H1 (cell line): ENCODE measurements around the gene CLN6. TPM values are rescaled to one million over a fixed set of nuclear protein-coding genes. Genes with fewer than 3 reads are reported as not detected.
A peak's percentile ranks its signal among the peaks of the same experiment; 100 is the strongest.

Experiments used
- CTCF ChIA-PET: fragments of 300-600 bp; sonication (Branson Sonifier 250); formaldehyde crosslinking; loops from one replicate; lab custom pipeline; 2021; ENCODE audit not compliant: partially characterized antibody; lab: Charles Lee
- POLR2A ChIA-PET: fragments of 300-600 bp; sonication (Branson Sonifier 250); formaldehyde crosslinking; loops from one replicate; lab custom pipeline; 2021; ENCODE audit warnings: inconsistent platforms; ENCODE audit not compliant: partially characterized antibody; lab: Charles Lee
- DNase-seq, 2 experiments: peaks; one replicate each; pipeline versions ENCODE4 v3.0.0 to v3.0.0-alpha.2; 2010 to 2022; ENCODE audit warnings: low spot score in 2 of 2, low read depth in 1 of 2, mixed read lengths in 1 of 2
- FAIRE-seq: peaks from 2 replicates; lab custom pipeline; 2011; peaks lifted over from hg19 to GRCh38; lab: Jason Lieb, UNC
- H2AFZ ChIP-seq: 2 replicates; pipeline ENCODE4 v1.8.1; 2012; ENCODE audit warnings: low read length, inconsistent platforms
- H2AK5ac ChIP-seq: 2 replicates; pipeline ENCODE4 v1.6.1; 2013; ENCODE audit warnings: low read depth, low read length
- H2BK120ac ChIP-seq: replicated peaks from 2 replicates; pipeline ENCODE3; 2013; ENCODE audit warnings: low read depth, low read length, inconsistent platforms
- H2BK12ac ChIP-seq: 2 replicates; pipeline ENCODE4 v1.6.1; 2013; ENCODE audit warnings: low read depth, low read length
- H2BK15ac ChIP-seq: 2 replicates; pipeline ENCODE4 v1.6.1; 2013; ENCODE audit warnings: low read length
- H2BK20ac ChIP-seq: 2 replicates; pipeline ENCODE4 v1.6.1; 2013; ENCODE audit warnings: low read length
- H2BK5ac ChIP-seq: 2 replicates; pipeline ENCODE4 v1.6.1; 2013; ENCODE audit warnings: low read depth, low read length
- H3K14ac ChIP-seq: 2 replicates; pipeline ENCODE4 v1.6.1; 2013; ENCODE audit warnings: inconsistent platforms; ENCODE audit not compliant: insufficient read length
- H3K18ac ChIP-seq: 2 replicates; pipeline ENCODE4 v1.6.1; 2013; ENCODE audit warnings: low read length; ENCODE audit errors: extremely low read depth
- H3K23ac ChIP-seq: 2 replicates; pipeline ENCODE4 v1.6.1; 2013; ENCODE audit warnings: inconsistent platforms; ENCODE audit not compliant: insufficient read length
- H3K23me2 ChIP-seq: 2 replicates; pipeline ENCODE4 v1.6.1; 2013; ENCODE audit warnings: low read depth, low read length
- H3K27ac ChIP-seq: 2 replicates; pipeline ENCODE4 v1.6.1; 2011; ENCODE audit warnings: low read depth, low read length, inconsistent platforms
- H3K27me3 ChIP-seq, 4 experiments: replicated peaks in 1 of 4; 1 replicate in 1 of 4; 2 replicates in 3 of 4; pipeline versions ENCODE4 v1.6.1 to v1.8.1; 2011 to 2013; ENCODE audit warnings: low read length in 3 of 4, mild to moderate bottlenecking in 3 of 4, inconsistent platforms in 2 of 4, mixed read lengths in 2 of 4, moderate library complexity in 1 of 4; ENCODE audit not compliant: control insufficient read depth in 3 of 4, insufficient read depth in 3 of 4; ENCODE audit errors: extremely low read depth in 1 of 4
- H3K36me3 ChIP-seq, 4 experiments: 2 replicates each; pipeline versions ENCODE4 v1.6.1 to v1.8.1; 2011 to 2013; ENCODE audit warnings: mild to moderate bottlenecking in 4 of 4, low read length in 3 of 4, moderate library complexity in 2 of 4, control low read depth in 1 of 4, inconsistent platforms in 1 of 4; ENCODE audit not compliant: insufficient read depth in 4 of 4, control insufficient read depth in 2 of 4
- H3K4ac ChIP-seq: replicated peaks from 2 replicates; pipeline ENCODE3; 2013; ENCODE audit warnings: low read length, low read depth, mixed read lengths, inconsistent platforms; ENCODE audit not compliant: insufficient read length
- H3K4me1 ChIP-seq, 4 experiments: replicated peaks in 1 of 4; 1 replicate in 1 of 4; 2 replicates in 3 of 4; pipeline versions ENCODE4 v1.6.1 to v1.8.1; 2011 to 2013; ENCODE audit warnings: low read length in 3 of 4, inconsistent platforms in 2 of 4, mixed read lengths in 1 of 4; ENCODE audit not compliant: insufficient read depth in 4 of 4, control insufficient read depth in 3 of 4
- H3K4me2 ChIP-seq, 2 experiments: 2 replicates each; pipeline versions ENCODE4 v1.6.1 to v1.8.1; 2011 to 2013; ENCODE audit warnings: low read depth in 2 of 2, low read length in 2 of 2, control low read depth in 1 of 2, inconsistent platforms in 1 of 2, mild to moderate bottlenecking in 1 of 2; ENCODE audit not compliant: insufficient read depth in 1 of 2
- H3K4me3 ChIP-seq, 4 experiments: fragments of 200-600, 300-600 bp in 1 of 4; sonication (generic), shearing (Covaris generic), sonication (Bioruptor Twin) in 1 of 4; 2 replicates each; pipeline versions ENCODE4 v1.5.1 to v1.8.1; 2011 to 2016; ENCODE audit warnings: low read length in 4 of 4, low read depth in 3 of 4, control low read depth in 2 of 4, inconsistent platforms in 2 of 4, mild to moderate bottlenecking in 2 of 4, mixed read lengths in 1 of 4, moderate library complexity in 1 of 4; ENCODE audit not compliant: insufficient read depth in 2 of 4; ENCODE audit errors: extremely low read depth in 1 of 4
- H3K56ac ChIP-seq: replicated peaks from 2 replicates; pipeline ENCODE3; 2013; ENCODE audit warnings: low read depth, mild to moderate bottlenecking, mixed read lengths, low read length, inconsistent platforms; ENCODE audit not compliant: insufficient read length
- H3K79me1 ChIP-seq: 2 replicates; pipeline ENCODE4 v1.6.1; 2013; ENCODE audit warnings: low read depth, low read length, control low read depth
- H3K79me2 ChIP-seq, 2 experiments: 2 replicates each; pipeline versions ENCODE4 v1.6.1 to v1.8.1; 2012 to 2013; ENCODE audit warnings: low read length in 2 of 2, mild to moderate bottlenecking in 2 of 2, inconsistent platforms in 1 of 2; ENCODE audit not compliant: insufficient read depth in 2 of 2, control insufficient read depth in 1 of 2
- H3K9ac ChIP-seq, 4 experiments: replicated peaks in 1 of 4; 1 replicate in 1 of 4; 2 replicates in 3 of 4; pipeline versions ENCODE4 v1.6.1 to v1.8.1; 2011 to 2013; ENCODE audit warnings: low read depth in 3 of 4, low read length in 3 of 4, control low read depth in 2 of 4, mild to moderate bottlenecking in 2 of 4, moderate library complexity in 2 of 4, inconsistent platforms in 1 of 4; ENCODE audit errors: extremely low read depth in 1 of 4
- H3K9me3 ChIP-seq, 2 experiments: 2 replicates each; pipeline versions ENCODE4 v1.6.1 to v1.8.1; 2012 to 2013; ENCODE audit warnings: mild to moderate bottlenecking in 2 of 2, moderate library complexity in 2 of 2, control low read depth in 1 of 2, inconsistent platforms in 1 of 2, low read depth in 1 of 2, low read length in 1 of 2, mixed read lengths in 1 of 2; ENCODE audit not compliant: insufficient read depth in 2 of 2
- H4K20me1 ChIP-seq, 2 experiments: replicated peaks in 1 of 2; 2 replicates each; pipeline versions ENCODE3 to v1.8.1; 2011 to 2013; ENCODE audit warnings: inconsistent platforms in 2 of 2, low read length in 2 of 2, mild to moderate bottlenecking in 1 of 2; ENCODE audit not compliant: insufficient read depth in 2 of 2, control insufficient read depth in 1 of 2
- H4K5ac ChIP-seq: 2 replicates; pipeline ENCODE4 v1.6.1; 2013; ENCODE audit warnings: low read length, low read depth, mixed read lengths, inconsistent platforms; ENCODE audit not compliant: insufficient read length
- H4K8ac ChIP-seq: 2 replicates; pipeline ENCODE4 v1.8.0; 2013; ENCODE audit warnings: mild to moderate bottlenecking, moderate library complexity, low read length, inconsistent platforms; ENCODE audit not compliant: insufficient read depth; ENCODE audit errors: extremely low read depth
- H4K91ac ChIP-seq: replicated peaks from 2 replicates; pipeline ENCODE3; 2013; ENCODE audit warnings: low read length, mixed read lengths, inconsistent platforms; ENCODE audit not compliant: insufficient read length
- EGR1 ChIP-seq: IDR thresholded peaks from 2 replicates; pipeline ENCODE4 v1.6.1; 2011; ENCODE audit warnings: low read depth, low read length, borderline replicate concordance
- WGBS, 2 experiments: shearing (Covaris generic) in 1 of 2; methylation state at CpG; one replicate each; pipeline versions ENCODE4 v1.1.6 to v1.1.7; 2013 to 2015; ENCODE audit warnings: low lambda C conversion rate in 2 of 2, mixed read lengths in 2 of 2, inconsistent platforms in 1 of 2, low coverage in 1 of 2, missing lambda C conversion rate in 1 of 2; ENCODE audit not compliant: insufficient replicate concordance in 2 of 2, insufficient coverage in 1 of 2, insufficient read length in 1 of 2; ENCODE audit errors: extremely low coverage in 1 of 2, missing lambda C conversion rate in 1 of 2; 5-methylcytosine and 5-hydroxymethylcytosine counted together
- polyA plus RNA-seq, 7 experiments: library from polyadenylated mRNA; depleted of rRNA in 3 of 7; stranded (reverse) in 5 of 7; unstranded in 2 of 7; fragments of >200 nt in 5 of 7; fragments of 200-250 nt in 2 of 7; gene quantifications; 1 replicate in 5 of 7; 2 replicates in 1 of 7; 4 replicates in 1 of 7; pipeline versions ENCODE4 v1.2.1 to v1.2.3, GENCODE V29; 2011 to 2013; ENCODE audit warnings: missing spikeins in 2 of 7, mixed read lengths in 2 of 7
- total RNA-seq: library from RNA; stranded (reverse); fragmentation: NEBNext Ultra II Directional; extraction: Animal tissue kit (Norgen Biotek cat#: 25700); gene quantifications from 2 replicates; pipeline ENCODE4 v1.2.1, GENCODE V29; 2021

The CLN6 gene
- total and polyA plus RNA-seq, 2 of the 8 experiments (the other 6 are each of a cell fraction or from before 2014, with no cell fraction given) = 60.0 to 137 TPM

DNA sequence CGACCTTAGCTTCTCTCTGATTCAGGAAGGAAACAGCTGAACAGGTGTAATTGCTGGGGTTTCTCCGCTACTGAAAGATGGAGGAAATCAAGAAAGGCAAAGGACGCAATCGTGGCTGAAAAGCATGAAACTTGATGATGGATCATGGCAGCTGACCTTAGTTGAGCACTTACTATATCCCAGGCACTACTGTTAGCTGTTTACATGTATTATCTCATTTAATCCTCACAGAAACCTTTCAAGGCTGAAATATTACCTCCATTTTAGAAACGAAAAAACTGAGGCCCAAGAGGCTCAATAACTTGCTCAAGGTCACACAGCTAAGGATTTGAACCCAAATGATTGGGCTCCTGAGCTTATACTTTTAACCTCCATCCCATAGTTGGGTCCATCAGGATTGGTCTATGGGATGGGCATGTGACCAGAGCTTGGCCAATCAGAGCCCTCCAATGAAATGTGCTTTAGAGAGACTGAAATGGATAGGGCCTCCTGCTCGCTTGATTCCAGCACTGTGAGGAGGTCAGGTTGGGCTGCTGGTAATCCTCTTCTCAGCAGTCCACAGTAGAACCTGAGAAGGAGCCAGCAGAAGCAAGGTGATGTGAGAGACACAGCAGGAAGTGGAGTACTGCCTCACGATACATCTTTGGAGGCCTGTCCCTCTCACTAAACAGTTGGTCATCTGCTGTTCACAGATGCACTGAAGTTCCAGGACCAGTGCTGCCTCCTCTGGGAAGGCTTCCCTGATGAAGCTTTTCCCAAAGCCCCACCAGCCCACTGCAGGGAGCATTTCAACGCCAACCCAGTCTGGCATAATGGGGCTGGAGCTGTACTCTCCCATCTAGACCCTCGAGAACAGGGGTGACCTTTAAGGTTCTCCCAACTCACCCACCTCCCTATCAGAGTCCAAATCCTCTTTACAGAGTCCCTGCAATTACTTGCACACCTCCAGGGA lies 10.4 kb downstream of the CLN6 start:
- Histone ChIP-seq H2BK20ac (no peak overlapping the region), H2BK12ac (no peak overlapping the region), H4K5ac (no peak overlapping the region), H2BK120ac (no peak overlapping the region), H3K4me1 (no peaks in the 10 kb centered on the region), H4K20me1 (peaks cover 0 to 17% of the 10 kb centered on the region in 2 experiments), H3K4me3 (no peak overlapping the region), H3K23ac (no peak overlapping the region), H3K9me3 (peaks cover 0 to 15% of the 10 kb centered on the region in 2 experiments; a peak in 2 of 4 replicates), H2AFZ (no peak overlapping the region), H2BK15ac (no peak overlapping the region), H2BK5ac (no peak overlapping the region), H3K9ac (no peak overlapping the region), H4K8ac (no peak overlapping the region), H3K56ac (no peak overlapping the region), H3K79me2 (peaks cover 14 to 75% of the 10 kb centered on the region in 2 experiments), H3K14ac (no peak overlapping the region), H3K36me3 (peaks cover 3 to 31% (median 17%) of the 10 kb centered on the region in 4 experiments; a peak in 7 of 8 replicates), H3K79me1 (peaks cover 23% of the 10 kb centered on the region), H4K91ac (no peak overlapping the region), H3K23me2 (no peaks in the 10 kb centered on the region), H3K27me3 (no peaks in the 10 kb centered on the region), H2AK5ac (no peak overlapping the region), H3K4me2 (no peak overlapping the region), H3K18ac (no peak overlapping the region), H3K27ac (no peak overlapping the region), H3K4ac (no peak overlapping the region)
- WGBS, 2 experiments = 93% methylated on average over 9 of the region's 9 CpGs; no CpG with 5 or more reads in 1 of the 2 experiments
- CTCF ChIA-PET = interaction anchor here (0.6 to 2.4 kb wide), 5 partner anchors 9 to 88 kb away, joined by 3 to 13 read pairs (median 3); no protein-coding TSS in a partner anchor
- FAIRE-seq (no peak), DNase-seq (peak in 1 of 2 experiments; percentile 27)
- POLR2A ChIA-PET = interaction anchor here (1.2 to 6.0 kb wide), 2 partner anchors 8 to 10 kb away, joined by 3 to 38 read pairs; partner anchors contain the start of gene CLN6
- no peak for TF ChIP-seq EGR1
